Muscle layer of duodenum (tissue), 2 donors: ENCODE measurements around the gene CD96.
A peak's percentile ranks its signal among the peaks of the same experiment; 100 is the strongest.
"Not testable (repeated sequence)": the region's sequence is repeated elsewhere in the genome, so short reads cannot be mapped to it uniquely, and the experiment has no call there.

Source experiments
- H3K27ac ChIP-seq: one replicate; pipeline ENCODE4 v1.7.0; 2013; ENCODE audit warnings: mild to moderate bottlenecking, low read length
- H3K27me3 ChIP-seq: one replicate; pipeline ENCODE4 v1.7.0; 2013; ENCODE audit warnings: low read depth, mild to moderate bottlenecking, control low read depth, low read length
- H3K36me3 ChIP-seq, 2 donors: one replicate each; pipeline ENCODE4 v1.7.0; 2013; ENCODE audit warnings: low read length in 2 of 2, control low read depth in 1 of 2, mild to moderate bottlenecking in 1 of 2; ENCODE audit not compliant: insufficient read depth in 2 of 2, control insufficient read depth in 1 of 2
- H3K4me1 ChIP-seq, 2 donors: one replicate each; pipeline ENCODE4 v1.7.0; 2013; ENCODE audit warnings: low read length in 2 of 2, mild to moderate bottlenecking in 2 of 2, control low read depth in 1 of 2, moderate library complexity in 1 of 2; ENCODE audit not compliant: insufficient read depth in 2 of 2, control insufficient read depth in 1 of 2
- H3K4me3 ChIP-seq, 2 donors: one replicate each; pipeline ENCODE4 v1.7.0; 2013; ENCODE audit warnings: low read length in 2 of 2, low read depth in 1 of 2, mild to moderate bottlenecking in 1 of 2
- H3K9me3 ChIP-seq, 2 donors: one replicate each; pipeline ENCODE4 v1.7.0; 2013; ENCODE audit warnings: low read length in 2 of 2, control low read depth in 1 of 2, mild to moderate bottlenecking in 1 of 2; ENCODE audit not compliant: control insufficient read depth in 1 of 2
- donor health status: healthy.

CD96 gene

GRCh38 chr3:111534701-111535100 is 7.3 kb upstream of the CD96 start:
- Histone ChIP-seq H3K4me3 (no peak overlapping the region), H3K4me1 (no peaks in the 10 kb centered on the region), H3K27me3 (no peaks in the 10 kb centered on the region), H3K27ac (no peak overlapping the region), H3K36me3 (no peaks in the 10 kb centered on the region), H3K9me3 (no peaks in the 10 kb centered on the region)

- H3K36me3 ChIP-seq = no peaks in the 10 kb centered on the region
- H3K27me3 ChIP-seq = no peaks in the 10 kb centered on the region
- H3K4me3 ChIP-seq = no peak overlapping the region
- H3K9me3 ChIP-seq = no peaks in the 10 kb centered on the region
- no peak overlapping the region for H3K27ac ChIP-seq
- no peaks in the 10 kb centered on the region for H3K4me1 ChIP-seq
Measured at GRCh38 chr3:111538111-111538510, 3.9 kb upstream of the CD96 start.

- H3K27me3 ChIP-seq = no peaks in the 10 kb centered on the region
- H3K9me3 ChIP-seq = no peaks in the 10 kb centered on the region
- H3K27ac ChIP-seq = no peak overlapping the region
- H3K4me1 ChIP-seq = no peaks in the 10 kb centered on the region
- no peaks in the 10 kb centered on the region for H3K36me3 ChIP-seq
- no peak overlapping the region for H3K4me3 ChIP-seq
Measured at GRCh38 chr3:111538681-111539083, 3.3 kb upstream of the CD96 start.

- Histone ChIP-seq H3K27me3 (no peaks in the 10 kb centered on the region), H3K9me3 (no peaks in the 10 kb centered on the region), H3K4me1 (no peaks in the 10 kb centered on the region), H3K4me3 (peak overlapping the region in 1 of 2 donors; percentile 3), H3K27ac (no peak overlapping the region), H3K36me3 (no peaks in the 10 kb centered on the region)
Measured at GRCh38 chr3:111539351-111540331, 2.4 kb upstream of the CD96 start.

- no peak overlapping the region for H3K4me3 ChIP-seq
- H3K36me3 ChIP-seq = no peaks in the 10 kb centered on the region
- H3K27me3 ChIP-seq = no peaks in the 10 kb centered on the region
- no peaks in the 10 kb centered on the region for H3K9me3 ChIP-seq
- H3K27ac ChIP-seq = peak overlapping the region; percentile 20
- no peaks in the 10 kb centered on the region for H3K4me1 ChIP-seq
Measured at GRCh38 chr3:111541391-111541790, 606 bp upstream of the CD96 start.

- Histone ChIP-seq H3K4me1 (no peaks in the 10 kb centered on the region), H3K27ac (peak overlapping the region; percentile 35), H3K36me3 (no peaks in the 10 kb centered on the region), H3K4me3 (peak overlapping the region in 1 of 2 donors; percentile 12), H3K9me3 (no peaks in the 10 kb centered on the region), H3K27me3 (no peaks in the 10 kb centered on the region)
Measured at GRCh38 chr3:111542611-111543300, 759 bp downstream of the CD96 start.

GRCh38 chr3:111545349-111545748 is 3.4 kb downstream of the CD96 start:
- H3K36me3 ChIP-seq = no peaks in the 10 kb centered on the region
- no peaks in the 10 kb centered on the region for H3K4me1 ChIP-seq
- H3K27ac ChIP-seq = no peak overlapping the region
- H3K9me3 ChIP-seq = no peaks in the 10 kb centered on the region
- no peaks in the 10 kb centered on the region for H3K27me3 ChIP-seq
- H3K4me3 ChIP-seq = no peak overlapping the region

GRCh38 chr3:111547631-111548030 is 5.6 kb downstream of the CD96 start:
- no peak overlapping the region for H3K27ac ChIP-seq

GRCh38 chr3:111548092-111548491 is 6.1 kb downstream of the CD96 start:
- Histone ChIP-seq H3K4me1 (no peaks in the 10 kb centered on the region), H3K9me3 (no peaks in the 10 kb centered on the region), H3K4me3 (no peak overlapping the region), H3K36me3 (no peaks in the 10 kb centered on the region), H3K27ac (no peak overlapping the region), H3K27me3 (no peaks in the 10 kb centered on the region)

More at GRCh38 chr3:111547631-111548030, 5.6 kb downstream of the CD96 start:
- no peaks in the 10 kb centered on the region for H3K27me3 ChIP-seq
- no peak overlapping the region for H3K4me3 ChIP-seq
- H3K9me3 ChIP-seq = no peaks in the 10 kb centered on the region
- no peaks in the 10 kb centered on the region for H3K4me1 ChIP-seq
- H3K36me3 ChIP-seq = no peaks in the 10 kb centered on the region

GRCh38 chr3:111548756-111549155 is 6.8 kb downstream of the CD96 start:
- Histone ChIP-seq H3K9me3 (no peaks in the 10 kb centered on the region), H3K36me3 (no peaks in the 10 kb centered on the region), H3K4me1 (no peaks in the 10 kb centered on the region), H3K4me3 (no peak overlapping the region), H3K27ac (no peak overlapping the region), H3K27me3 (no peaks in the 10 kb centered on the region)

- H3K4me1 ChIP-seq, H3K4me3 ChIP-seq, H3K9me3 ChIP-seq, H3K27ac ChIP-seq, H3K27me3 ChIP-seq, H3K36me3 ChIP-seq: not testable (repeated sequence)
Measured at GRCh38 chr3:111561902-111562301, 19.9 kb downstream of the CD96 start.
